CD14-positive monocyte (primary cell): ENCODE data around the gene TES. TPM values are rescaled to one million over a fixed set of nuclear protein-coding genes. Genes with fewer than 3 reads are reported as not detected.

Experiments
- DNase-seq, 3 donors: peaks; one replicate each; pipeline ENCODE4 v3.0.0-alpha.2; 2011 to 2022
- H2AFZ ChIP-seq: 2 replicates; pipeline ENCODE4 v1.6.0; 2012; ENCODE audit warnings: mild to moderate bottlenecking, low read depth, low read length, inconsistent platforms; ENCODE audit not compliant: insufficient read depth, poor library complexity, severe bottlenecking
- H3K27ac ChIP-seq, 2 donors: 1 replicate in 1 of 2; 2 replicates in 1 of 2; pipeline ENCODE4 v1.5.1; 2012 to 2013; ENCODE audit warnings: low read length in 2 of 2, control low read depth in 1 of 2, inconsistent platforms in 1 of 2, low read depth in 1 of 2, mild to moderate bottlenecking in 1 of 2
- H3K27me3 ChIP-seq, 2 donors: one replicate each; pipeline versions ENCODE4 v1.6.0 to v1.6.1; 2011 to 2013; ENCODE audit warnings: low read length in 2 of 2; ENCODE audit not compliant: control insufficient read depth in 2 of 2, insufficient read depth in 2 of 2
- H3K36me3 ChIP-seq, 2 donors: replicated peaks in 1 of 2; 1 replicate in 1 of 2; 2 replicates in 1 of 2; pipeline versions ENCODE4 v1.5.1 to v1.6.1; 2012 to 2013; ENCODE audit warnings: low read length in 2 of 2, control low read depth in 1 of 2, inconsistent platforms in 1 of 2, mild to moderate bottlenecking in 1 of 2; ENCODE audit not compliant: insufficient read depth in 2 of 2, control insufficient read depth in 1 of 2
- H3K4me1 ChIP-seq, 2 donors: 1 replicate in 1 of 2; 2 replicates in 1 of 2; pipeline versions ENCODE4 v1.5.1 to v1.6.1; 2012 to 2013; ENCODE audit warnings: low read length in 2 of 2, control low read depth in 1 of 2, inconsistent platforms in 1 of 2, mild to moderate bottlenecking in 1 of 2, moderate library complexity in 1 of 2; ENCODE audit not compliant: insufficient read depth in 2 of 2, control insufficient read depth in 1 of 2
- H3K4me2 ChIP-seq: replicated peaks from 2 replicates; pipeline ENCODE3; 2012; ENCODE audit warnings: low read length, moderate library complexity, mild to moderate bottlenecking; ENCODE audit not compliant: poor library complexity, severe bottlenecking; ENCODE audit errors: extremely low read depth
- H3K4me3 ChIP-seq, 3 experiments: fragments of 200-600 bp in 1 of 3; sonication (generic) in 1 of 3; replicated peaks in 1 of 3; 1 replicate in 2 of 3; 2 replicates in 1 of 3; pipeline ENCODE4 v1.5.1; 2011 to 2013; ENCODE audit warnings: low read length in 3 of 3, mild to moderate bottlenecking in 3 of 3, control low read depth in 2 of 3, low read depth in 2 of 3, inconsistent platforms in 1 of 3, moderate library complexity in 1 of 3
- H3K79me2 ChIP-seq: 2 replicates; pipeline ENCODE4 v1.6.0; 2012; ENCODE audit warnings: mild to moderate bottlenecking, control low read depth, inconsistent platforms, low read length, moderate library complexity; ENCODE audit not compliant: insufficient read depth
- H3K9ac ChIP-seq: 2 replicates; pipeline ENCODE4 v1.6.0; 2017; ENCODE audit warnings: low read length, mild to moderate bottlenecking; ENCODE audit not compliant: insufficient read depth, poor library complexity, severe bottlenecking
- H3K9me3 ChIP-seq, 2 donors: replicated peaks in 1 of 2; 1 replicate in 1 of 2; 2 replicates in 1 of 2; pipeline versions ENCODE4 v1.5.1 to v1.6.1; 2012 to 2013; ENCODE audit warnings: low read length in 2 of 2, control low read depth in 1 of 2; ENCODE audit not compliant: control insufficient read depth in 1 of 2, insufficient read depth in 1 of 2
- H4K20me1 ChIP-seq: 2 replicates; pipeline ENCODE4 v1.6.0; 2012; ENCODE audit warnings: mild to moderate bottlenecking, low read length, control low read depth, moderate library complexity; ENCODE audit not compliant: insufficient read depth
- H3K27ac Mint-ChIP-seq, 7 donors: one replicate each; pipeline ENCODE4 v1.8.0; 2020; ENCODE audit warnings: mild to moderate bottlenecking in 7 of 7, mixed read lengths in 7 of 7, moderate library complexity in 6 of 7, inconsistent platforms in 2 of 7
- H3K27me3 Mint-ChIP-seq, 3 donors: one replicate each; pipeline ENCODE4 v1.8.0; 2021 to 2022; ENCODE audit warnings: low read depth in 3 of 3, mild to moderate bottlenecking in 3 of 3, mixed read lengths in 3 of 3, moderate library complexity in 3 of 3, inconsistent platforms in 1 of 3
- H3K36me3 Mint-ChIP-seq, 2 donors: one replicate each; pipeline ENCODE4 v1.8.0; 2020; ENCODE audit warnings: mixed read lengths in 2 of 2, inconsistent platforms in 1 of 2, mild to moderate bottlenecking in 1 of 2
- H3K4me1 Mint-ChIP-seq: one replicate; pipeline ENCODE4 v1.8.0; 2020; ENCODE audit warnings: mild to moderate bottlenecking, mixed read lengths
- H3K4me3 Mint-ChIP-seq, 2 donors: one replicate each; pipeline ENCODE4 v1.8.0; 2020; ENCODE audit warnings: mild to moderate bottlenecking in 2 of 2, mixed read lengths in 2 of 2, moderate library complexity in 1 of 2
- H3K9me3 Mint-ChIP-seq, 7 donors: one replicate each; pipeline ENCODE4 v1.8.0; 2020 to 2022; ENCODE audit warnings: mixed read lengths in 7 of 7, mild to moderate bottlenecking in 6 of 7, moderate library complexity in 6 of 7, inconsistent platforms in 2 of 7
- WGBS: methylation state at CpG from one replicate; pipeline ENCODE4 v1.1.5; 2013; ENCODE audit warnings: missing lambda C conversion rate; ENCODE audit not compliant: insufficient coverage; 5-methylcytosine and 5-hydroxymethylcytosine counted together
- intact Hi-C, 2 donors: fragments of 100-400 bp; cut with micrococcal nuclease; formaldehyde crosslinking; loops; one replicate each; pipeline versions ENCODE4 v1.15.0 to v1.15.1; 2023
- polyA plus RNA-seq, 3 donors: library from polyadenylated mRNA; depleted of rRNA in 1 of 3; unstranded in 2 of 3; stranded (reverse) in 1 of 3; fragments of 300-500 nt in 2 of 3; fragments of >200 nt in 1 of 3; fragmentation: Illumina TruSeq in 2 of 3; gene quantifications; 1 replicate in 2 of 3; 2 replicates in 1 of 3; pipeline ENCODE4 v1.2.3, GENCODE V29; 2012 to 2021
- TF ChIP-seq, protein P1 (sequence below): fragments of 200-600 bp; IDR thresholded peaks from one replicate; pipeline ENCODE4 v1.8.0; 2022; ENCODE audit warnings: antibody characterized with exemption, mild to moderate bottlenecking

The TES gene
- polyA plus RNA-seq, 3 donors, result 61.7 to 104 (median 89.0) TPM

- no peak for DNase-seq
- no peaks in the 10 kb centered on the region for H4K20me1 ChIP-seq
- Mint-ChIP-seq H3K36me3 (no peaks in the 10 kb centered on the region), H3K4me1 (no peaks in the 10 kb centered on the region), H3K27me3 (peaks cover 0 to 4% (median 0%) of the 10 kb centered on the region in 3 donors), H3K27ac (no peak overlapping the region), H3K9me3 (peaks cover 0 to 7% (median 4%) of the 10 kb centered on the region in 7 donors), H3K4me3 (no peak overlapping the region)
- H3K27ac ChIP-seq, result no peak overlapping the region
- no peak overlapping the region for H3K4me2 ChIP-seq
- no peak overlapping the region for H3K4me3 ChIP-seq
- H3K36me3 ChIP-seq, result no peaks in the 10 kb centered on the region
- H3K9me3 ChIP-seq, result no peaks in the 10 kb centered on the region
- H2AFZ ChIP-seq, result no peak overlapping the region
- no peaks in the 10 kb centered on the region for H3K4me1 ChIP-seq
- no peaks in the 10 kb centered on the region for H3K27me3 ChIP-seq
- TF ChIP-seq, protein P1, sequence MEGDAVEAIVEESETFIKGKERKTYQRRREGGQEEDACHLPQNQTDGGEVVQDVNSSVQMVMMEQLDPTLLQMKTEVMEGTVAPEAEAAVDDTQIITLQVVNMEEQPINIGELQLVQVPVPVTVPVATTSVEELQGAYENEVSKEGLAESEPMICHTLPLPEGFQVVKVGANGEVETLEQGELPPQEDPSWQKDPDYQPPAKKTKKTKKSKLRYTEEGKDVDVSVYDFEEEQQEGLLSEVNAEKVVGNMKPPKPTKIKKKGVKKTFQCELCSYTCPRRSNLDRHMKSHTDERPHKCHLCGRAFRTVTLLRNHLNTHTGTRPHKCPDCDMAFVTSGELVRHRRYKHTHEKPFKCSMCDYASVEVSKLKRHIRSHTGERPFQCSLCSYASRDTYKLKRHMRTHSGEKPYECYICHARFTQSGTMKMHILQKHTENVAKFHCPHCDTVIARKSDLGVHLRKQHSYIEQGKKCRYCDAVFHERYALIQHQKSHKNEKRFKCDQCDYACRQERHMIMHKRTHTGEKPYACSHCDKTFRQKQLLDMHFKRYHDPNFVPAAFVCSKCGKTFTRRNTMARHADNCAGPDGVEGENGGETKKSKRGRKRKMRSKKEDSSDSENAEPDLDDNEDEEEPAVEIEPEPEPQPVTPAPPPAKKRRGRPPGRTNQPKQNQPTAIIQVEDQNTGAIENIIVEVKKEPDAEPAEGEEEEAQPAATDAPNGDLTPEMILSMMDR, result no peak
- no CpG with 5 or more reads among the region's 1 CpG for WGBS
- intact Hi-C loops, result no loop called here
- no peaks in the 10 kb centered on the region for H3K79me2 ChIP-seq
- H3K9ac ChIP-seq, result no peak overlapping the region
These were observed 87.7 kb downstream of the TES start for GRCh38 chr7:116298055-116298454.

GRCh38 chr7:116298576-116298975 is 88.2 kb downstream of the TES start:
- intact Hi-C loops, result no loop called here
- H3K27me3 Mint-ChIP-seq, result peaks cover 0 to 4% (median 0%) of the 10 kb centered on the region in 3 donors
- no peak overlapping the region for H3K4me2 ChIP-seq

More at GRCh38 chr7:116298576-116298975, 88.2 kb downstream of the TES start:
- Mint-ChIP-seq H3K27ac (no peak overlapping the region), H3K4me1 (no peaks in the 10 kb centered on the region), H3K36me3 (no peaks in the 10 kb centered on the region), H3K4me3 (no peak overlapping the region), H3K9me3 (peaks cover 0 to 7% (median 4%) of the 10 kb centered on the region in 7 donors)
- no CpG with 5 or more reads among the region's 3 CpGs for WGBS
- Histone ChIP-seq H3K4me1 (no peaks in the 10 kb centered on the region), H3K27ac (no peak overlapping the region), H3K36me3 (no peaks in the 10 kb centered on the region), H3K79me2 (no peaks in the 10 kb centered on the region), H3K9ac (no peak overlapping the region), H3K9me3 (no peaks in the 10 kb centered on the region), H3K4me3 (no peak overlapping the region), H3K27me3 (no peaks in the 10 kb centered on the region), H4K20me1 (no peaks in the 10 kb centered on the region), H2AFZ (no peak overlapping the region)
- TF ChIP-seq, protein P1, result no peak
- DNase-seq, result no peak
